Stomach (tissue), 4 donors: ENCODE results near the gene KCNK7.

Source experiments
- POLR2A ChIP-seq, 4 donors: fragments of 450-650 bp; IDR thresholded peaks; one replicate each; pipeline ENCODE4 v1.6.1; 2016; ENCODE audit warnings: antibody characterized with exemption in 4 of 4, control low read depth in 2 of 4, mild to moderate bottlenecking in 1 of 4, moderate library complexity in 1 of 4
- POLR2AphosphoS5 ChIP-seq, 3 donors: sonication (generic); formaldehyde crosslinking; IDR thresholded peaks; one replicate each; pipeline ENCODE4 v1.6.1; 2016; ENCODE audit warnings: antibody characterized with exemption in 3 of 3
- TF ChIP-seq, protein P1 (sequence below), 7 experiments: fragments of 450-650 bp in 4 of 7; fragments of 200-600 bp in 3 of 7; sonication (generic) in 3 of 7; IDR thresholded peaks; one replicate each; pipeline ENCODE4 v1.5.1; 2016 to 2019; ENCODE audit warnings: antibody characterized with exemption in 7 of 7, control low read depth in 2 of 7, mild to moderate bottlenecking in 1 of 7

DNA sequence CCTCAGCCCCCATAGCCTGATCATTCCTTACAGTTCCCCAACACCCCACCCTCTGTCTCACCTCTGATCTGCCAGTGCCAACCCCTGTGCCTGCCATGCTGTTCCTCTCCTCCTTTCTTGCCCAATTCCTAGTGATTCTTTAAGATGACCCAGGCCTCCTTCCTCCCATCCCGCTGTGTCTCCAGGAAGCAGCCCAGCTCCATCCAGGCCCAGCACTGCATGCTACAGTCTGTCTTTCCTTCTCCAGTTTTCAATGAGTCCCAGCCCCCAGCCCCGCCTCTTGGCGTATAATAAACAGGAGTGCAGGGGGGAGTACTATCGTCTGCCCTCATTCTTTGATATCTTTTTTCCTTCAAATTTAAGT is 49.8 kb downstream of the KCNK7 start:
- TF ChIP-seq, protein P1, sequence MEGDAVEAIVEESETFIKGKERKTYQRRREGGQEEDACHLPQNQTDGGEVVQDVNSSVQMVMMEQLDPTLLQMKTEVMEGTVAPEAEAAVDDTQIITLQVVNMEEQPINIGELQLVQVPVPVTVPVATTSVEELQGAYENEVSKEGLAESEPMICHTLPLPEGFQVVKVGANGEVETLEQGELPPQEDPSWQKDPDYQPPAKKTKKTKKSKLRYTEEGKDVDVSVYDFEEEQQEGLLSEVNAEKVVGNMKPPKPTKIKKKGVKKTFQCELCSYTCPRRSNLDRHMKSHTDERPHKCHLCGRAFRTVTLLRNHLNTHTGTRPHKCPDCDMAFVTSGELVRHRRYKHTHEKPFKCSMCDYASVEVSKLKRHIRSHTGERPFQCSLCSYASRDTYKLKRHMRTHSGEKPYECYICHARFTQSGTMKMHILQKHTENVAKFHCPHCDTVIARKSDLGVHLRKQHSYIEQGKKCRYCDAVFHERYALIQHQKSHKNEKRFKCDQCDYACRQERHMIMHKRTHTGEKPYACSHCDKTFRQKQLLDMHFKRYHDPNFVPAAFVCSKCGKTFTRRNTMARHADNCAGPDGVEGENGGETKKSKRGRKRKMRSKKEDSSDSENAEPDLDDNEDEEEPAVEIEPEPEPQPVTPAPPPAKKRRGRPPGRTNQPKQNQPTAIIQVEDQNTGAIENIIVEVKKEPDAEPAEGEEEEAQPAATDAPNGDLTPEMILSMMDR (IDR thresholded peaks at IDR 0.05): no peak
- no peak for TF ChIP-seq POLR2A (IDR thresholded peaks at IDR 0.05)
- TF ChIP-seq POLR2AphosphoS5 (IDR thresholded peaks at IDR 0.05): no peak
